ENCODE results near the gene IGFL4. TPM values are rescaled to one million over a fixed set of nuclear protein-coding genes. Genes with fewer than 3 reads are reported as not detected.

The IGFL4 gene
- under 1 TPM; 0.02 to 0.16 TPM for polyA plus RNA-seq

DNA sequence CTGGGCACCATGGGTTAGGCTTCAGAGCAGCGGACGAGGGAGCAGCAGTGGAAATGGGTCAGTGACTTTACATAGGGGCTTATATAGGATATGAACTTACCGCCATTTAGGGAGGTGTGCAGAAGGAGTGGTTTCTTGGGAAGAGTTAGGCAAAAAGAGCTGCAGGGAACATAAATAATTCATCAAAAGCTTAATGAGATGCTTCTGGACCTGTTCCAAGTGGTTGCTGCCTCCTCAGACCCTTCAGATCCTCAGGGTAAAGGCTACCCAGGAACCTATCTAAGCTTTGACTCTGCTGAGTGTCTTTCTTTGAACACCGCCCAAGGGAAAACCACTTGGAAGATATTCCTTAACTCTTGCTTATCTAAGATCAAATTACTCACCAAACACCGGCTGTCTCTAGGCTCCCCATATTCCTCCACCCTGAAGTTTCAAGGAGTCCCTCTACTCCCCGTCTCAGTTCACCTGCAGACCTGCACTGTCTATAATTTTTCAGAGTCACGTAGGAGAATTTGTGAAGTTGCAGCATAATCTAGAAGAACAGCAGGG, at the start of gene IGFL4:
Gene IGFL4 (minus strand): TSS at position 51 of the 549 bp plus-strand sequence. CDS start 40 bp downstream, at position 11.
- H3K36me3 ChIP-seq (ENCODE audit: control insufficient read depth in 2 of 2, insufficient read depth in 2 of 2, low read length in 1 of 2) = no peaks in the 10 kb centered on the region
- 40 to 41% methylated on average over 7 of the region's 7 CpGs for WGBS, 2 donors

DNA sequence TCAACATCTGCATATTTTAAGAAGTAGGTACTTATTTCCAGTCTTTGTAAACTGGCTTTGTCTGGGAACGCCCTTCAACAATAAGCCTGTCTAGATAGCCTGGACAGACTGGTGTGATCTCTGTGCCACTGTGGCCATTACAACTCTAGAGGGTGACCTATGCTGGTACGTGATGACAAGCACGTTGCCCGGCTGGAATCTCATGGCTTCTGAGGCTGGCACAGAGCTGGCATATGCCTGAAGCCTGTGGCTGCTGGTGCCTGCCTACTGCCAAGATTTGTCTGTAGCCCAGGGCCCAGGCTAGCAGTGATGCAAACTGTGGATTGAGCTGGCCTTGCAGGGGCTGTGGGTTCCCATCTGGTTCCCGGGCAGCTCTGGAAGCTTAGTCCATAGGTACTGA, 49.6 kb upstream of the IGFL4 start:
- Histone ChIP-seq H3K4me1 (ENCODE audit: control insufficient read depth in 2 of 2, insufficient read depth in 2 of 2, low read length in 1 of 2) (no peaks in the 10 kb centered on the region), H3K9me3 (ENCODE audit: control insufficient read depth in 2 of 2, insufficient read depth in 1 of 2, low read depth in 1 of 2, low read length in 1 of 2) (peaks cover 0 to 9% of the 10 kb centered on the region in 2 donors), H3K27me3 (ENCODE audit: control insufficient read depth in 1 of 2, insufficient read depth in 2 of 2, low read length in 2 of 2) (no peaks in the 10 kb centered on the region), H3K27ac (ENCODE audit: low read depth in 2 of 2, low read length in 1 of 2) (no peak overlapping the region), H3K4me3 (ENCODE audit: low read depth in 1 of 2, low read length in 2 of 2) (no peak overlapping the region), H3K36me3 (ENCODE audit: control insufficient read depth in 2 of 2, insufficient read depth in 2 of 2, low read length in 1 of 2) (no peaks in the 10 kb centered on the region)
- WGBS, 2 donors = 91 to 93% methylated on average over 5 of the region's 5 CpGs

More for the DNA sequence above, at the start of gene IGFL4:
- Histone ChIP-seq H3K4me1 (ENCODE audit: control insufficient read depth in 2 of 2, insufficient read depth in 2 of 2, low read length in 1 of 2) (no peaks in the 10 kb centered on the region), H3K27me3 (ENCODE audit: control insufficient read depth in 1 of 2, insufficient read depth in 2 of 2, low read length in 2 of 2) (no peaks in the 10 kb centered on the region), H3K4me3 (ENCODE audit: low read depth in 1 of 2, low read length in 2 of 2) (no peak within 1 kb of the TSS), H3K27ac (ENCODE audit: low read depth in 2 of 2, low read length in 1 of 2) (no peak within 1 kb of the TSS), H3K9me3 (ENCODE audit: control insufficient read depth in 2 of 2, insufficient read depth in 1 of 2, low read depth in 1 of 2, low read length in 1 of 2) (no peaks in the 10 kb centered on the region)

DNA sequence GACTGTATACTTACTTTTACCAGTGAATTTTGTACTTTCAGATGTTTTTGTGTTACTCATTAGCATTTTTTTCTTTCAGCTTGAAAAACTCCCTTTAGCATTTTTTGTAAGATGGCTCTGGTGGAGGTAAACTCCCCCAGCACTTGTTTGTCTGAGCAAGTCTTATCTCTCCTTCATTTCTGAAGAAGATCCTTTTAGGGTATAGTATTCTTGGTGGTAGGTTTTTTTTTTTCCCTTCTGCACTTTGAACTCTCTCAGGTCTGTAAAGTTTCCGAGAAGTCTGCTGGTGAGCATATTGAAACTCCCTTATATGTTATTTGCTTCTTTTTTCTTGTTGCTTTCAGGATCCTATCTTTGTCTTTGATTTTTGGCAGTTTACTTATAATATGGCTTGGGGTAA, 48.6 kb upstream of the IGFL4 start:
- Histone ChIP-seq H3K4me3 (ENCODE audit: low read depth in 1 of 2, low read length in 2 of 2) (no peak overlapping the region), H3K36me3 (ENCODE audit: control insufficient read depth in 2 of 2, insufficient read depth in 2 of 2, low read length in 1 of 2) (no peaks in the 10 kb centered on the region), H3K4me1 (ENCODE audit: control insufficient read depth in 2 of 2, insufficient read depth in 2 of 2, low read length in 1 of 2) (no peaks in the 10 kb centered on the region), H3K27me3 (ENCODE audit: control insufficient read depth in 1 of 2, insufficient read depth in 2 of 2, low read length in 2 of 2) (no peaks in the 10 kb centered on the region), H3K27ac (ENCODE audit: low read depth in 2 of 2, low read length in 1 of 2) (no peak overlapping the region), H3K9me3 (ENCODE audit: control insufficient read depth in 2 of 2, insufficient read depth in 1 of 2, low read depth in 1 of 2, low read length in 1 of 2) (peaks cover 0 to 9% of the 10 kb centered on the region in 2 donors)
- WGBS, 2 donors = 82 to 85% methylated on average over 1 of the region's 1 CpG

DNA sequence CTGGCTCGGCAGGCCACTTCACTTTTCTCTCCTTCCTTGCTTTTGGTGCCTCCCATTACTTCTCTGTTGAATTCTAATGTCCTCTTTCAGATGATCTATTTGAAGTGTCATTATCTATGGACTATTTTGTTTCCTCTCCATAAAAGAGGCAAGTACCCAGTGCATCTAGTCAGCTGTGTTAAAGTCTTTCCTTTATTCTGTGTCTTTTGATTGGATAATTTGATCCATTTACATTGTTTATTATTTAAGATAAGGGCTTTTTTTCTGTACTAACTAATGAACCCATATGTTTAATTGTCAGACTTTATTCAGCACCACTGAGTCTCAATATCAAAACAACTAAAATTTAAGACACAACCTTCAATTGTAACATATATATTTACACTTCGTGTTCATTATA, 47.3 kb upstream of the IGFL4 start:
- Histone ChIP-seq H3K27ac (ENCODE audit: low read depth in 2 of 2, low read length in 1 of 2) (no peak overlapping the region), H3K4me3 (ENCODE audit: low read depth in 1 of 2, low read length in 2 of 2) (no peak overlapping the region), H3K36me3 (ENCODE audit: control insufficient read depth in 2 of 2, insufficient read depth in 2 of 2, low read length in 1 of 2) (no peaks in the 10 kb centered on the region), H3K9me3 (ENCODE audit: control insufficient read depth in 2 of 2, insufficient read depth in 1 of 2, low read depth in 1 of 2, low read length in 1 of 2) (peaks cover 0 to 9% of the 10 kb centered on the region in 2 donors), H3K27me3 (ENCODE audit: control insufficient read depth in 1 of 2, insufficient read depth in 2 of 2, low read length in 2 of 2) (no peaks in the 10 kb centered on the region), H3K4me1 (ENCODE audit: control insufficient read depth in 2 of 2, insufficient read depth in 2 of 2, low read length in 1 of 2) (no peaks in the 10 kb centered on the region)
- WGBS, 2 donors = 84 to 86% methylated on average over 2 of the region's 2 CpGs

DNA sequence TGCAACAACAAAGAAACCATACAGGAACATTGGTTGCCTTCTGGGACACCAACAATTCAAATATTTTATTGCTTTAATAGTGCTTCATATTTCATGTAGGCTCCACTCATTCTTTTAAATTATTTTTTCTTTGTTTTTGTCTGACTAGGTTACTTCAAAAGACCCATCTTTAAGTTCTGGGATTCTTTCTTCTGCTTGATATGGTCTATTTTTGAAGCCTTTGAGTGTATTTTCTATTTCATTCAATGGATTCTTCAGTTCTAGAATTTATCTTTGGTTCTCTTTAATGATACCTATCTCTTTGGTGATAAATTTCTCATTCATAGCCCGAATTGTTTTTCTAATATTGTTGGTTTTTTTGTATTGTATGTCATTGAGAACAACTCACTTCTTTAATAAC, 45.1 kb upstream of the IGFL4 start:
- Histone ChIP-seq H3K36me3 (ENCODE audit: control insufficient read depth in 2 of 2, insufficient read depth in 2 of 2, low read length in 1 of 2) (no peaks in the 10 kb centered on the region), H3K4me3 (ENCODE audit: low read depth in 1 of 2, low read length in 2 of 2) (no peak overlapping the region), H3K27me3 (ENCODE audit: control insufficient read depth in 1 of 2, insufficient read depth in 2 of 2, low read length in 2 of 2) (no peaks in the 10 kb centered on the region), H3K4me1 (ENCODE audit: control insufficient read depth in 2 of 2, insufficient read depth in 2 of 2, low read length in 1 of 2) (no peaks in the 10 kb centered on the region), H3K27ac (ENCODE audit: low read depth in 2 of 2, low read length in 1 of 2) (no peak overlapping the region), H3K9me3 (ENCODE audit: control insufficient read depth in 2 of 2, insufficient read depth in 1 of 2, low read depth in 1 of 2, low read length in 1 of 2) (peaks cover 0 to 9% of the 10 kb centered on the region in 2 donors)
- WGBS, 2 donors = 41 to 50% methylated on average over 1 of the region's 1 CpG

DNA sequence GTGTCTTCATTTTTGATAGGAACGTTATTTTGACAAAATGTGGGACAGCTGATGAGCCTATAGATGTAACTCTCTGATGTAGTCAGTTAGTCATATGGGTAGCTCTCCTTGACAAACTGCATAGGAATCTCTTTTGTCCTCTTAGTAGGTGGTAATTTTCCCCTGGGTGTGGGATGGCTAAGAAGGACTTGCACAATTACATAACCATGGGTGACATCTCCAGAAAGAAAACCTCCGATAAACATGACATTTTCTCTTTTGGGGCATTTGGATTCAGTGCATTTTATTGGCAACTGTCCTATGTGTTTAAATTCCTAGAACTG, 41.9 kb upstream of the IGFL4 start:
- Histone ChIP-seq H3K9me3 (ENCODE audit: control insufficient read depth in 2 of 2, insufficient read depth in 1 of 2, low read depth in 1 of 2, low read length in 1 of 2) (peaks cover 0 to 6% of the 10 kb centered on the region in 2 donors), H3K27ac (ENCODE audit: low read depth in 2 of 2, low read length in 1 of 2) (no peak overlapping the region), H3K4me3 (ENCODE audit: low read depth in 1 of 2, low read length in 2 of 2) (no peak overlapping the region), H3K4me1 (ENCODE audit: control insufficient read depth in 2 of 2, insufficient read depth in 2 of 2, low read length in 1 of 2) (no peaks in the 10 kb centered on the region), H3K36me3 (ENCODE audit: control insufficient read depth in 2 of 2, insufficient read depth in 2 of 2, low read length in 1 of 2) (no peaks in the 10 kb centered on the region), H3K27me3 (ENCODE audit: control insufficient read depth in 1 of 2, insufficient read depth in 2 of 2, low read length in 2 of 2) (no peaks in the 10 kb centered on the region)
- WGBS, 2 donors = 49 to 52% methylated on average over 2 of the region's 2 CpGs

DNA sequence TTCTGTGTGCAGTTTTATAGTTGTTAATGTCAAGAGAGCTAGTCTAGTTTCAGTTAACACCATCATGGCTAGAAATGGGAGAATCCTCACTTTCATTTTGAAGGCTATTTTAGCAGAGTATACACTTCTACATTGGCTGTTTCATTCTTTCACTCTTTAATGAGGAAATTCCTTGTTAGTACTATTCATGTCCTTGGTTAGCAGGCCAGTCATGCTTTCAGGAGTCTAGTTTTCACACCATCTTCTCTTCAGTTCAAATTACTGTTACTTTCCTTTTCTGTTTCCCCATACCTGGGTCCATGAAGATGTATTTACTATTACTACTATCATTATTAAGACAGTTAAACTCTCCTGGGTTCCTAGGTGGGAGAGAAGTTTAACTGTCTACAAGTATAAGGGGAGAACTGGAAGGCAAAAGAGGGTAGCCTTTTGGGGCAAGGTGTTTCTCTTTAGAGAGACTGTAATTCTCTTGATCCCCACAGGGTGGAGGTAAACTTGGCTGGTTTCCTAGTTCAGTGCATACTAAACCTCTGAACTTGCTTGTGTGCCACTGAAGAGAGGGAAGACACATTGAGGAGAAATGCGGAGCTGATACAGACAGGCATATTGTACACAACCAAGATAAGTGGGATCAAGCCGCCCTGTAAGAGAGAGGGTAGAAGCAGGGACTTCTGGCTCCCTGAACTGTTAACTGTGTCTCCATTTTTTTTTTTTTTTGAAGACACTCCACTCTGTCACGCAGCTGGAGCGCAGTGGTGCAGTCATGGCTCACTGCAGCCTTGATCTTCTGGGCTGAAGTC, 41.3 kb upstream of the IGFL4 start:
- Histone ChIP-seq H3K4me3 (ENCODE audit: low read depth in 1 of 2, low read length in 2 of 2) (no peak overlapping the region), H3K36me3 (ENCODE audit: control insufficient read depth in 2 of 2, insufficient read depth in 2 of 2, low read length in 1 of 2) (no peaks in the 10 kb centered on the region), H3K9me3 (ENCODE audit: control insufficient read depth in 2 of 2, insufficient read depth in 1 of 2, low read depth in 1 of 2, low read length in 1 of 2) (peaks cover 0 to 4% of the 10 kb centered on the region in 2 donors), H3K27ac (ENCODE audit: low read depth in 2 of 2, low read length in 1 of 2) (no peak overlapping the region), H3K4me1 (ENCODE audit: control insufficient read depth in 2 of 2, insufficient read depth in 2 of 2, low read length in 1 of 2) (peaks cover 0 to 3% of the 10 kb centered on the region in 2 donors), H3K27me3 (ENCODE audit: control insufficient read depth in 1 of 2, insufficient read depth in 2 of 2, low read length in 2 of 2) (peaks cover 0 to 2% of the 10 kb centered on the region in 2 donors)
- WGBS, 2 donors = 52% methylated on average over 4 of the region's 4 CpGs

DNA sequence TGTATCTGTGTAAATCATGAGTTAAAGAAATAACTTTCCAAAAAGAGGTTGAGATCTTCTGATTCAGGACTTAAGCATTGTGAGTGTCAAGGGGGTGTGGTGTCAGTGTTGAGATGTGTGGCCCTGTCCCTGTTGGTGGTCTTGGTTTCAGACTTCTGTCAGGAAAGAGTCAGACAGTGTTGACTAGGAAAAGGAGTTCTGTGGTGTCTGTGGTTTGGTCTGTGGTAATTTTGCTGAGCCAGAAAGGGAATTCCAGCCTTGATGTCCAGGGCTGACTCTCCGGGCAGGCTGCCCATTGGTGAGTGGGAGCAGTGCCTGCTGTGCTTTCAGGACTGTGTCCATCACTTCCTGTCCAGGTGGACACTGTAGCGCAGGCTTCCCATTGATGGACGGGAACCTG, 39.8 kb upstream of the IGFL4 start:
- H3K4me1 ChIP-seq (ENCODE audit: control insufficient read depth in 2 of 2, insufficient read depth in 2 of 2, low read length in 1 of 2) = peaks cover 0 to 6% of the 10 kb centered on the region in 2 donors
- H3K36me3 ChIP-seq (ENCODE audit: control insufficient read depth in 2 of 2, insufficient read depth in 2 of 2, low read length in 1 of 2) = no peaks in the 10 kb centered on the region
- H3K27me3 ChIP-seq (ENCODE audit: control insufficient read depth in 1 of 2, insufficient read depth in 2 of 2, low read length in 2 of 2) = peaks cover 0 to 4% of the 10 kb centered on the region in 2 donors
- H3K27ac ChIP-seq (ENCODE audit: low read depth in 2 of 2, low read length in 1 of 2) = no peak overlapping the region
- H3K9me3 ChIP-seq (ENCODE audit: control insufficient read depth in 2 of 2, insufficient read depth in 1 of 2, low read depth in 1 of 2, low read length in 1 of 2) = no peaks in the 10 kb centered on the region
- 72 to 78% methylated on average over 3 of the region's 3 CpGs for WGBS, 2 donors
- H3K4me3 ChIP-seq (ENCODE audit: low read depth in 1 of 2, low read length in 2 of 2) = no peak overlapping the region

DNA sequence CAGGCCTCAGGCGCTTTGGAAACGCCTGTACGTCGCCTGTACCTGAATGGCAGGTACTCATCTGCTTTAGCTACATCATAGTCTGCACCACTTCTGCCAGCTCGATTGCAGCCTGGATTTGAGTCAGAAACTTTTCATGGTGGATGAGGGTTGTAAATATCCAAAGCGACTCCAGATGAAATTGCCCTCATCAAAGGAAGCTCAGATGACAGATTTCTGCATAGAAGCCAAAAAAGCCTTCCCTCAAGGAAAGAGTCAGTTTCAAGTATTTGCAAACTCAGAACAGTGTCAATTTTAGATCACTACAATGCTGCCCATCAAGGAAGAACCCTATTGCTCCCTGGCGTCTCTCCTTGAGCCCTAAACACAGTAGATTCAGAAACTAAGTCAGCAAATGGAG, 38.8 kb upstream of the IGFL4 start:
- H3K4me1 ChIP-seq (ENCODE audit: control insufficient read depth in 2 of 2, insufficient read depth in 2 of 2, low read length in 1 of 2) = peaks cover 0 to 6% of the 10 kb centered on the region in 2 donors
- H3K27me3 ChIP-seq (ENCODE audit: control insufficient read depth in 1 of 2, insufficient read depth in 2 of 2, low read length in 2 of 2) = peaks cover 0 to 4% of the 10 kb centered on the region in 2 donors
- H3K4me3 ChIP-seq (ENCODE audit: low read depth in 1 of 2, low read length in 2 of 2) = no peak overlapping the region
- H3K9me3 ChIP-seq (ENCODE audit: control insufficient read depth in 2 of 2, insufficient read depth in 1 of 2, low read depth in 1 of 2, low read length in 1 of 2) = no peaks in the 10 kb centered on the region
- WGBS, 2 donors = 48 to 76% methylated on average over 7 of the region's 7 CpGs
- H3K36me3 ChIP-seq (ENCODE audit: control insufficient read depth in 2 of 2, insufficient read depth in 2 of 2, low read length in 1 of 2) = no peaks in the 10 kb centered on the region
- no peak overlapping the region for H3K27ac ChIP-seq (ENCODE audit: low read depth in 2 of 2, low read length in 1 of 2)
